Measurements from ENCODE around the gene WDR54. TPM values are rescaled to one million over a fixed set of nuclear protein-coding genes. Genes with fewer than 3 reads are reported as not detected.

WDR54 gene
- total RNA-seq, 1 experiment from 2014 or later: 33.1 TPM

GRCh38 chr2:74390606-74391005, 30.9 kb upstream of the WDR54 start:
- Histone ChIP-seq H3K27me3 (no peaks in the 10 kb centered on the region), H3K36me3 (no peaks in the 10 kb centered on the region), H3K4me1 (peaks cover 9% of the 10 kb centered on the region; the same call in 1 of the 2 replicates), H3K9me3 (replicated peaks) (no peaks in the 10 kb centered on the region), H3K27ac (no peak overlapping the region), H3K4me3 (peak overlapping the region; percentile 72)
- DNase-seq: no peak

- peaks cover 9% of the 10 kb centered on the region; the same call in 1 of the 2 replicates for H3K4me1 ChIP-seq
- no peaks in the 10 kb centered on the region for H3K9me3 ChIP-seq (replicated peaks)
- H3K4me3 ChIP-seq: peak overlapping the region; percentile 72
- H3K27me3 ChIP-seq: no peaks in the 10 kb centered on the region
- H3K27ac ChIP-seq: peak overlapping the region; percentile 98
- DNase-seq: no peak
- no peaks in the 10 kb centered on the region for H3K36me3 ChIP-seq
Observed at GRCh38 chr2:74391209-74391579, 30.3 kb upstream of the WDR54 start.

- H3K27ac ChIP-seq: peak overlapping the region; percentile 98
- H3K9me3 ChIP-seq (replicated peaks): no peaks in the 10 kb centered on the region
- H3K4me3 ChIP-seq: peak overlapping the region; percentile 72
- peaks cover 9% of the 10 kb centered on the region; the same call in 1 of the 2 replicates for H3K4me1 ChIP-seq
- peak; percentile 91 to 96 for DNase-seq
- H3K27me3 ChIP-seq: no peaks in the 10 kb centered on the region
- no peaks in the 10 kb centered on the region for H3K36me3 ChIP-seq
Observed at GRCh38 chr2:74391580-74392448, 29.7 kb upstream of the WDR54 start.

GRCh38 chr2:74392449-74392743, 29.1 kb upstream of the WDR54 start:
- Histone ChIP-seq H3K4me3 (peak overlapping the region; percentile 72), H3K27me3 (no peaks in the 10 kb centered on the region), H3K4me1 (peaks cover 9% of the 10 kb centered on the region; the same call in 1 of the 2 replicates), H3K36me3 (no peaks in the 10 kb centered on the region), H3K9me3 (replicated peaks) (no peaks in the 10 kb centered on the region), H3K27ac (peak overlapping the region; percentile 98; the same call in 1 of the 2 replicates)
- DNase-seq: no peak

GRCh38 chr2:74393525-74393924, 28.0 kb upstream of the WDR54 start:
- no peak for DNase-seq
- Histone ChIP-seq H3K4me3 (no peak overlapping the region), H3K27me3 (no peaks in the 10 kb centered on the region; the same call in 1 of the 2 replicates), H3K9me3 (replicated peaks) (no peaks in the 10 kb centered on the region), H3K4me1 (peaks cover 9% of the 10 kb centered on the region; the same call in 1 of the 2 replicates), H3K36me3 (no peaks in the 10 kb centered on the region), H3K27ac (no peak overlapping the region)

- Histone ChIP-seq H3K4me1 (no peaks in the 10 kb centered on the region), H3K9me3 (replicated peaks) (no peaks in the 10 kb centered on the region), H3K36me3 (no peaks in the 10 kb centered on the region), H3K27me3 (no peaks in the 10 kb centered on the region; the same call in 1 of the 2 replicates), H3K4me3 (no peak overlapping the region), H3K27ac (no peak overlapping the region)
- DNase-seq: no peak
Observed at GRCh38 chr2:74396149-74396548, 25.4 kb upstream of the WDR54 start.

GRCh38 chr2:74399785-74400184, 21.7 kb upstream of the WDR54 start:
- DNase-seq: peak in 1 of 2 experiments; percentile 71
- H3K27ac ChIP-seq: no peak overlapping the region
- no peaks in the 10 kb centered on the region for H3K36me3 ChIP-seq
- H3K27me3 ChIP-seq: no peaks in the 10 kb centered on the region; the same call in 1 of the 2 replicates
- no peak overlapping the region for H3K4me3 ChIP-seq
- H3K9me3 ChIP-seq (replicated peaks): no peaks in the 10 kb centered on the region
- no peaks in the 10 kb centered on the region for H3K4me1 ChIP-seq

GRCh38 chr2:74401891-74402290, 19.6 kb upstream of the WDR54 start:
- DNase-seq: no peak
- H3K27ac ChIP-seq: no peak overlapping the region
- H3K4me1 ChIP-seq: peaks cover 9% of the 10 kb centered on the region
- no peaks in the 10 kb centered on the region for H3K36me3 ChIP-seq
- H3K9me3 ChIP-seq (replicated peaks): no peaks in the 10 kb centered on the region
- no peak overlapping the region for H3K4me3 ChIP-seq
- H3K27me3 ChIP-seq: no peaks in the 10 kb centered on the region; the same call in 1 of the 2 replicates

- Histone ChIP-seq H3K9me3 (replicated peaks) (no peaks in the 10 kb centered on the region), H3K27ac (no peak overlapping the region), H3K4me3 (no peak overlapping the region), H3K4me1 (peaks cover 15% of the 10 kb centered on the region), H3K27me3 (no peaks in the 10 kb centered on the region; the same call in 1 of the 2 replicates), H3K36me3 (no peaks in the 10 kb centered on the region)
- no peak for DNase-seq
Observed at GRCh38 chr2:74406035-74406434, 15.5 kb upstream of the WDR54 start.

- peaks cover 4% of the 10 kb centered on the region for H3K27me3 ChIP-seq
- no peak for DNase-seq
- no peaks in the 10 kb centered on the region for H3K36me3 ChIP-seq
- H3K4me1 ChIP-seq: peaks cover 15% of the 10 kb centered on the region
- no peaks in the 10 kb centered on the region for H3K9me3 ChIP-seq (replicated peaks)
- H3K27ac ChIP-seq: no peak overlapping the region
- no peak overlapping the region for H3K4me3 ChIP-seq
Observed at GRCh38 chr2:74407682-74408081, 13.8 kb upstream of the WDR54 start.

- no peaks in the 10 kb centered on the region for H3K9me3 ChIP-seq (replicated peaks)
- no peak overlapping the region for H3K27ac ChIP-seq
- peaks cover 15% of the 10 kb centered on the region for H3K27me3 ChIP-seq
- no peak for DNase-seq
- H3K4me1 ChIP-seq: no peaks in the 10 kb centered on the region; the same call in 1 of the 2 replicates
- no peak overlapping the region for H3K4me3 ChIP-seq
- no peaks in the 10 kb centered on the region for H3K36me3 ChIP-seq
Observed at GRCh38 chr2:74413001-74413698, 8.4 kb upstream of the WDR54 start.

GRCh38 chr2:74414441-74414840, 7.1 kb upstream of the WDR54 start:
- no peaks in the 10 kb centered on the region for H3K36me3 ChIP-seq
- H3K4me3 ChIP-seq: no peak overlapping the region
- H3K27ac ChIP-seq: no peak overlapping the region
- DNase-seq: no peak
- H3K9me3 ChIP-seq (replicated peaks): no peaks in the 10 kb centered on the region
- H3K27me3 ChIP-seq: peaks cover 21% of the 10 kb centered on the region
- peaks cover 3% of the 10 kb centered on the region; the same call in 1 of the 2 replicates for H3K4me1 ChIP-seq

- no peak overlapping the region for H3K27ac ChIP-seq
- H3K36me3 ChIP-seq: no peaks in the 10 kb centered on the region
- DNase-seq: no peak
- H3K4me1 ChIP-seq: peaks cover 3% of the 10 kb centered on the region; the same call in 1 of the 2 replicates
- no peaks in the 10 kb centered on the region for H3K9me3 ChIP-seq (replicated peaks)
- peaks cover 27% of the 10 kb centered on the region for H3K27me3 ChIP-seq
- no peak overlapping the region for H3K4me3 ChIP-seq
Observed at GRCh38 chr2:74414881-74415761, 6.4 kb upstream of the WDR54 start.

GRCh38 chr2:74415762-74416395, 5.7 kb upstream of the WDR54 start:
- Histone ChIP-seq H3K4me1 (peaks cover 3% of the 10 kb centered on the region; the same call in 1 of the 2 replicates), H3K27me3 (peaks cover 27% of the 10 kb centered on the region), H3K27ac (no peak overlapping the region), H3K9me3 (replicated peaks) (no peaks in the 10 kb centered on the region), H3K36me3 (no peaks in the 10 kb centered on the region), H3K4me3 (no peak overlapping the region)
- no peak for DNase-seq
